AML-193 (cell line): ENCODE measurements around the gene CTXN3.
"Not testable (repeated sequence)": the region's sequence is repeated elsewhere in the genome, so short reads cannot be mapped to it uniquely, and the experiment has no call there.

ENCODE experiments used
- DNase-seq, 2 experiments: peaks; one replicate each; lab custom pipeline; 2025; lab: John Stamatoyannopoulos, UW

CTXN3 gene

DNA sequence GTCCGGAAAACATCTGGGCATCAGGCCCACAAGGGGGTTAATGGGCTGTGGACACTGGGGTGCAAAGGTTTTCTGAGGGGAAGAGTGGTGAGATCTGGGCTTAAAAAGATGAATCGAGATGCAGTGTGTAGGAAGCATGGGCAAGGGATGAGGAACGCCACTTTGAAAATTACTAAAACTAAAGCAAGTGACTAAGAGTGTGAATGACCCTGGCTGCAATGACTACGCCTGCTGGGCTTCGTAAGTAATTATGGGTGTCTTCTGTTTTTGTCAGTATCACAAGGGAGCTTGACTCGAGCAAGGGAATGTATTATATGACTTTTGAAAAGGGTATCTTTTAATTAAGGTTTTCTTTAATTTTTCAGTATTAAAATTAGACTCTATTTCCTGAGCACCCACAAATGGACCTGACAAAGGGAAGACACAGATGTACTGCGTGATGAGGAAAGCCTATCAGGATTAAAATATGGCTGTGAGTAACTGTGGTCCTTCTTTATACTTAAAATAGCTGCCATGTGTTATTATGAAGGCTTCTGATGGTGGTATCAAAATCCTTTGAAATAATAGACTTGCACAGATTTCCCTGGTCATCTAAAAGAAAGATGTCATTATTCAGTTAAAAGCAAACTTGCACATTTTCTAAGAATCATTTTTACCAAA lies 4.2 kb downstream of the CTXN3 start:
- no peak for DNase-seq

DNA sequence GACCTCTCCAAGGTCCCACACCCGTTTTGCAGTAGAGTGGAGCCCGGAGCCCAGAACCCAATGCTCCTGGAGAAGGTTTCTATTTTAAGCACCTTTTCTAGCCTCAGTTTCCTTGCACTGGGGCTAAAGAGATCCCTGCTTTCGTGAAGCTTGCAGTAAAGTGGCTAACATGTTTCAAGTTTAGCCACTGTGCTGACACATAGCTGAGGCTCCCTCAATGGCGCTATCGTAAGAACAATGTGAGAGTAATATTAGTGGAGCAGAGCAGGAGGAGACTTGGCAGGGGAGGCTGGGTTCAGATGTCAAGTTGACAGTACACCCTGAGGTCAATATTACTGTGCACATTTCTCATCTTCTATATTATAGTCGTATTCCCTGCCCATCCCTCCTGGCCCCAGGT lies 7.9 kb downstream of the CTXN3 start:
- DNase-seq, result no peak

GRCh38 chr5:127660047-127660733 lies 11.3 kb downstream of the CTXN3 start:
- DNase-seq, result no peak

DNA sequence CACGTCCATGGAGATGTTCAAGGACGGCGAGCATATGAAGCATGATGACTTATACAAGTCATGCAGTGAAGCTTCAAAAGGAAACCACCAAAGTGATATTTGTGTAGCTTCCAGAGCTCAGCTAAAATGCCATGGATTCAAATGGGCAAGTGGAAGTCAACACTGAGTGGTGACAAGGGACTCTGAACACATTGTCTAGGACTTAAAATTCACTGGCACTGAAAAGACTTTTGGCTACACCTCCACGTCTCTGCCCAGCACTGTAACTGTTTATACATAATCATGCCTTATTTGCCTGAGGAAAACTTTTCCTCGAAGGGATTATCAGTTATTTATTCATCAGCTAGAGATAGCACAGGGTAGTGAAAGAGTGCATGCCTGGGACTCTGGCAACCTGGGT lies 15.2 kb downstream of the CTXN3 start:
- no peak for DNase-seq

- no peak for DNase-seq
Measured at GRCh38 chr5:127665641-127666040, 16.8 kb downstream of the CTXN3 start.

GRCh38 chr5:127666043-127666716 lies 17.3 kb downstream of the CTXN3 start:
- DNase-seq, result no peak

DNA sequence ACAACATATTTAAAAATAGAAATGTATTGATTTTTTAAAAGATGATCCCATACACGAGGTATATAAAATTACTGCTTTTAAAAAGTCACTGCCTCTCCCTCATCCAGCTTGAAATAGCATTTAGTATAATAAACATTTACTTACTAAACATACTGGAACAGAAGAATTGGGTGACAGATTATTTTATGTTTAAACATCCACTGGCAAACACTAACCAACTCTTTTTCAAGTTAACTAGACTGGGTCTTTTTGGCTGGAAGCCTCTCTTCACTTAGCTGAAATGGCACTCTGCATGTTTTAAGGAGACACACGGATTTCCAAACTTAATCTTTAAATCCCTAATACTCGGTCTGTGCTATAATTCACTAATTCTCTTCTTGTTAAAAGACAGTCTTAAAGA lies 19.0 kb downstream of the CTXN3 start:
- DNase-seq, result no peak

DNA sequence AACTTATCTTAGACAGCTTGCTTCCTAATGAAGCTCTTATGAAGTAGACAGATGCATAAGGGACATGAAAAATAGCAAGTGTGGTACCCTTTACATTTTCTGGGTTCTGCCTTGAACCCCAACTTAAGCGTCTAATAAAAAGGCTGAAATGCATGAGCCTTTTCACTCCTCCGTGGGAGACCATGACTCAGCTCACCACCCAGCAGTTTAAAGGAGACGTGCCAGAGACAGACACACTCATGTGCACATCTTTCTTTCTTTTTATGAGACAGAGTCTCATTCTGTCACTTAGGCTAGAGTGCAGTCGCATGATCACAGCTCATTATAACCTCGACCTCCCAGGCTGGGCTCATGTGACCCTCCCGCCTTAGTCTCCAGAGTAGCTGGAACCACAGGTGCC lies 22.3 kb downstream of the CTXN3 start:
- DNase-seq, result no peak

- no peak for DNase-seq
Measured at GRCh38 chr5:127673117-127673800, 24.4 kb downstream of the CTXN3 start.

GRCh38 chr5:127676951-127677350 lies 28.1 kb downstream of the CTXN3 start:
- not testable (repeated sequence) for DNase-seq

DNA sequence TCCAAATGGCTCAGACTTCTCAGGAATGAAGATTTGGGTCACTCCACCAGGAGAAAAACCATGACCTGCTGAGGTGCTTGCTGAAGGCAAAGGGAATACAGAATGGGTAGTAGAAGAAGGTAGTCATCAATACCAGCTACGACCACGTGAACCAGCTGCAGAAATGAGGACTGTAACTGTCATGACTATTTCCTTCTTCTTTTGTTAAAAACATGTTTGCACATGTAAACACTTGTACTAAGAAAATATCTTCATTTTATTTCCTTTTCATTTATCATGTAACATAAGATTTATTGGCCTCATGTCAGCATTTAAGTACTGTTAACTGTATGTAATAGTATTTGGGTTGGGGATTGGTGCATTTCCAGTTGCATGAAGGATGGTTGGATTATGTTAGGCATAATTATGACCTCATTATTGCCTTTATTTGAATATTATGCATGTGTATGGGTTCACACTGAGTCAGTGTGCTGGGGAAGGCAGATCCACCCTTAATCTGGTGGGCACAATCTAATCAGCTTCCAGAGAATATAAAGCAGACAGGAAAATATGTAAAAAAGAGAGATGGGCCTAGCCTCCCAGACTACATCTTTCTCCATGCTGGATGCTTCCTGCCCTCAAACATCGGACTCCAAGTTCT lies 30.9 kb downstream of the CTXN3 start:
- not testable (repeated sequence) for DNase-seq

GRCh38 chr5:127680595-127680994 lies 31.7 kb downstream of the CTXN3 start:
- DNase-seq, result no peak

- no peak for DNase-seq
Measured at GRCh38 chr5:127683008-127683407, 34.1 kb downstream of the CTXN3 start.

GRCh38 chr5:127684726-127685467 lies 36.0 kb downstream of the CTXN3 start:
- DNase-seq, result no peak

DNA sequence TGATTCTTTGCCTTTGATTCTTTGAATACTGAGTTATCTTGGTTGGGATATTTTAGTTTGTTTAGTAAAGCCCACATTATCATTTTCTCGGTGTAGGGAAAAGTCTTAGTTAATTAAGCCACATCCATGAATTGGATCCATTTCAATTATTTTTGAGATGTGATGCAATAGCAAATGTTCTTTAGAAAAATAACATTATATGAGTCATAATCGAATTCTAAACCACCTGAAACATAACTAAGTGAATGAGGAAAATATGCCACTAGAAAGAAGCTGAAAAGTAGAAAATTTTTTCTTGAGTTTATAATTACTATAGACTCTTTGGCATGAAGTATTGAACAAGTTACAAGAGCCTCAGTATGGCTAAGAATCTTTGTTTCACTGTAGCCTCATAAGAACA lies 36.8 kb downstream of the CTXN3 start:
- no peak for DNase-seq

DNA sequence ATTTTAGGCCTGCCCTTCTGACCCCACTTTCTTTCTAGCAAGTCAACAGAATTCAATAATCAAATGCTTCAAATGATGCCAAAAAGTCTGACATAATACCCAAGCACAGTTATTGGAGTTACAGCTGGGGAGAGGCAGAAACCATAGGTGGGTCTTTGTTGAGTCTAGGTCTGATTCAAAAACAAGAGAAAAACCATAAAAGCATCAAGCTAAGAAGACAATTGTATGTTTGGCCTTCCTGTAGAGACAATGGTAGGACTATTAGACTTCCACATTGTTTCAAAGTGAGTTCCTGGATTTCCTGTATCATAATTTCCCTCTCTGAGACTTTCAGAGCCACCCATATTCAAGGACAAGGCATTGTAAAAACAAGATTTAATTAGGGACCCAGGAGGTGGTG lies 37.5 kb downstream of the CTXN3 start:
- DNase-seq, result no peak

DNA sequence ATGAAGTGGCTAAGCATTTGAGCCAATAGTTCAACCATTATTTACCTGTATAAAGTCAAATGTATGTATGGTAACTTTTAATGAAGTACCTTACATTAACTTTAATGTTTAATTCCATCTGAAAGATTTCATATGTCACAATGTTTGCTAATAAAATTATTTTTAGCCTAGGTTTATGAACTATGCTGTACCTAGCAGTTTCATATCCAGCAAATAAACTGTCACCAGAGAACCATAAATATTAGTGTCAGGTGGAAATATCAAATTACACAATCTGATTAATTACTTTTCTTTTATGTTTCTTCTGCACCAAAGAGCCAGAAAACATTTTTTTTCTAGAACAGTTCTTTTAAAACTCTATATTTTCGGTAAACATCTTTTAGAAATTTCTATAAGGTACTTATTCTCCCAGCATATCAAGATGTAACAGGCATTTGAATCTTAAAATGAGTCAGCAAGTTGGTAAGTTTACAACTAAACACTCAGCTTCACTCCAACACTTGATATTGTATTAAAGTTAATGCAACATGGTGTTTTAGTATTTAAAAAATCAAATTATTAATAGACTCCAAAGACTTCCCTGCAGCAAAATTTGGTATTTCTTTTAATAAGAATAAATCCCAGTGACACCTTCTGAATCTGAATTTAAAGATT lies 45.8 kb downstream of the CTXN3 start:
- no peak for DNase-seq

DNA sequence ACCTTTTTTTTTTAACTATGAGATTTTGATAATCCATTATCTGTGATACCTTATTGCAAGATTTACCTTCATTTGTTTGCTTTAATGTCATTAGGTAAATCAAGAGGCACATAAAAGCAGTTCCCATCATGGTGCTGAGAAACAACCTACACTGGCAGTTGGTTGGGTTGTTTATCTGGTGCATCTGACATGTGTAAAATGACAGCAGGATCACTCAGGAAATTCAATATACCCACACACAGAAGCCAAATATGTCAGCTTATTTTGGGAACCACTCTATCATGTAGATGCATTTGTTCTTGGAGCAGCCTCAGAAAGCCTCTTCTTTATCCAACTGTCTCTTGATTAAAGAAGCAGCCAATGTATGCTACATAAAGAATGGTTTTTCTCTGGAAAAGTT lies 46.5 kb downstream of the CTXN3 start:
- DNase-seq, result no peak

GRCh38 chr5:127696683-127697082 lies 47.8 kb downstream of the CTXN3 start:
- no peak for DNase-seq

- no peak for DNase-seq
Measured at GRCh38 chr5:127697894-127698600, 49.2 kb downstream of the CTXN3 start.
